Effector CD8-positive, alpha-beta T cell (primary cell): ENCODE data around the gene ELK4.

Source experiments
- DNase-seq: peaks from one replicate; lab custom pipeline; 2025; lab: John Stamatoyannopoulos, UW

ELK4 gene

DNA sequence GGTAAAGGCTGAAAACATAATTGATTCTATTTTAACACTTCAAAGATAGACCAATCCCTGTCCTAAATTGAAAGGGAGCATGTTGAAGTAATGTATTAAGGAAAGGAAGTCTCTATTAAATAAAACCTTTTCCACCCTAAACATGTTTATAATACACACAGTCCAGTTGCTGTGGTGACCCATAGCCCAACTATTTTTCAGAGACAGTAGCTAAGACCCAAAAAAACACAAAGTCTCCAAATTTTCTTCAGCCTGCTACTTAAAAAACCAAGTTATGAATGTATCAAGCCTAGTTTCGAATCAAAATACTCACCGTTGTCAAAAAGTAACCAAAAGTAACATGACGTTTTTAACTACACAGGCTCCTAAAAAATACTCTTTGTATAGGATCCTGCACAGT is 1.6 kb downstream of the ELK4 start:
- DNase-seq: no peak

DNA sequence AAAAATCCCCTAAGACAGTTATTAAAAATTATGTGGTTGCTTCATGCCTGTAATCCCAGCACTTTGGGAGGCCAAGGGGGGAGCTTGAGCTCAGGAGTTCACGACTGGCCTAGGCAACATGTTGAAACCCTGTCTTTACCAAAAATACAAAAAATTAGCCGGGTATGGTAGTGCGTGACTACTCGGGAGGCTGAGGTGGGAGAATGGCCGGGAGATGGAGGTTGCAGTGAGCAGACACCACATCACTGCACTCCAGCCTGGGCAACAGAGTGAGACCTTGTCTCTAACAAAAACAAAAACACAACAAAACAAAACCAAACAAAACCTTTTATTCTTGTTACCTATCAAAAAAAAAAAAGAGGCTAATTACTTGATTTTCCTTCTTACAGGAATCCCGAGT is 2.1 kb downstream of the ELK4 start:
- DNase-seq: no peak

DNA sequence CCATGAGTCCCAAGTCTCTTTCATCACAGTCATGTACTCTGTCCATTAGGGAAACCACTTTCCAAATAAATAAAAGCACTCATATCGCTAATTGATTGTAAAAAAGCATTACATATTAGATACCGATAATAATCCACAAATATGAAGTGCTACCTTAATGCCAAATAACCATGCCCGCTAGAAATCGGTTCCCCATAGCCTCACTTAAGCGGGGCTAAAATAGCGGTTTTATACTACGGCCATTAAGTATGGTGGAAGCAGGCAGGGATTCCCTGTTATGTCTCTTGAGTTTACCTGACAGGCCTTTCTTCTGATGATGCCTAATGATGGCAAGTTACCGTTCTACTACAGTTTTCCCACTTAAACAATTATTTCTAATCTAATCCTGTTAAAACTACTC is 3.9 kb downstream of the ELK4 start:
- no peak for DNase-seq

DNA sequence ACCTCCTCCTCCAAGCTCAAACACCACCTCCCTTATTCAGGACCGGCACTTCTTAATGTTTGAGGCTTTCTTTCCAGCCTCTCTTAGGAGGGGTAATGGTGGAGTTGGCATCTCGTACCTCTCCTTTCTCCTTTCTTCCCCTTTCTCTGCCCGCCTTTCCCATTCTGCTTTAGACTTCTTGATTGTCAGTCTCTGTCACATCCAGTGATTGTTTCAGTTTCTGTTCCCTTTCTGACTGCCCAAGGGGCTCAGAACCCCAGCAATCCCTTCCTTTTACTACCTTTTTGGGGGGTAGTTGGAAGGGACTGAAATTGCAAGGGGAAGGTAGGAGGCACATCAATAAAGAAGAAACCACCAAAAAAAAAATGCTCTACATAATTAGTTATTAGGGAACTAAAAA is 5.6 kb downstream of the ELK4 start:
- DNase-seq: no peak

DNA sequence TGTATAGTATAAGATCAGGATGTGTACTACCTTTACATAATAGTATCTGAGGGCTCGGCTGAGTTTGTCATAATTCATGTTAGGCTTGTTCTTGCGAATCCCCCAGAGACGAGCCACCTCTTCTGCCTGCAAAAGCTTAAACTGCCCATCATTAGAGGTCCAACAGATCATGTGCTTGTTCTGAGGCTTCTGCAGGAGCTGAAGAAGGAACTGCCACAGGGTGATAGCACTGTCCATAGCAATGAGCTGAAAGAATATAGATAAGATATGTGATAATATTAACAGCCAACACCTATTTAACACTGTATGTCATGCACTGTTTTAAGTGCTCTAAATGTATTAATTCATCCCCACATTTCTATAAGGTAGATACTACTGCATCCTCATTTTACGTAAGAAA is 8.2 kb downstream of the ELK4 start:
- DNase-seq: no peak

DNA sequence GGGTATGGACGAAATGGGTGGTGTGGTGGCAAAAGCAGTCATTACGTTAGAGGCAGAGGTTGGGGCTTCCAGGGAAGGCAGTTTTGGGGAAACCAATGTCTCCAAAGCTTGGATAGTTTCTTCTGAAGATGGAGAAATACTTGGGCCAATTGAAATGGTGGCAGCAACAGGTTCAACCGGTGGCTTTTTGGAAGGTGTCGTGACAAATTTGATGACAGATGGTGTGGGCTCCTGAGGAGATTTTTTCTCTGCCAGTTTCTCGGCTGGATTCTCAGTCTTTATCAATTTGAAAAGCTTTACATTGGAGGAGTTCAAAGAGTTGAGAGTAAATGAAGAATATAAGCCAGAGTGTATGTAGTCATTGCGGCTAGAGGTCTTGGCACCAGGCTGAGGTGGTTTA is 11.5 kb downstream of the ELK4 start:
- DNase-seq: no peak

DNA sequence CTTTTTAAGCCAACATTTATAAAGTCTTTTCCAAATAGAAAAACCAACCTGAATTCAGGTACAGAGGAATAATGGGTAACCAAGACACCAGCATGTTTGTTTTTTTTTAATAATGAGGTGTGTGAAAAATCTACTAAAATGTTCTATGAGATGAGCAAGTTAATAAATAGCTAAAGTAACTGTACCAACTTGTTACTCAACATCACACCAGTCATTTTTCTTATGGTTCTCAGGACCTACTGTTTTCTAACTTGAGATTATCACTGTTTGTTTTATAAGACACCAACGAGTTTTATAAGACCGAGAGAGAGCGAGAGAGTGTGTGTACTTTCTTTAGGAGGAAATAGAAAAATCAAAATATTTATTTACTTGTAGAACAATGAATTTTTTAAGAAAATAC is 12.4 kb downstream of the ELK4 start:
- DNase-seq: no peak

DNA sequence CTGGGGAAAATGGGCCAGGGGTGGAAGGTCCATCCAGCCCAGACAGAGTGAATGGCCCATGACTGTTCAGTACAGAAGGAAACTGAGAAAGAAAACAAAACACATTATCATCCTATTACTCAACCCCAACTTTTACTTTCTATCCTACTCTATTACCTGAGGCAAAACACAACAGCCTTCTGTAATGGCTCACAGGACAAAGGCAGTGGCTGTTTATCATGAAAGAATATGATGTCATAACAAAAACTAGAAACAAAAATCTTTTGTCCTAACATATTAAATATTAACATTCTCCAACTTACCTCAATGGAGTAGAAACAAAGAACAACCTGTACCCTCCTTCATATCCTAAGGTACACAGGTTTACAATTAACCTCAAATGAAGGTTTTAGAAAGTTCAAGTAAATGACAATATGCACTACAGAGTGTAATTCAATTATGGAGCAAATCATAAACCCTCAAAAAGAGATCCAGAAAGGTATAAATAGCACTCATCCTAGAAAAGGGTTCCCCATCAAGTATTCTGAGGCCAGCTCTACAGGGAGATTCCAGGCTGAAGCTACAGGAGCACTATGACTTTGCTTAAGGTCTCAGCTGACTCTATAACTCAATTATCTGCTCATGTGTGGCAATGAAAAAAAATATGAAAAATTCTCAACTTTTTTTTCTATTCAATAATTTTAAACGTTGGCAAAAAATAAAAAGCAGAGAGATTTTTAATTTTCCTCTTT is 15.1 kb downstream of the ELK4 start:
- no peak for DNase-seq

DNA sequence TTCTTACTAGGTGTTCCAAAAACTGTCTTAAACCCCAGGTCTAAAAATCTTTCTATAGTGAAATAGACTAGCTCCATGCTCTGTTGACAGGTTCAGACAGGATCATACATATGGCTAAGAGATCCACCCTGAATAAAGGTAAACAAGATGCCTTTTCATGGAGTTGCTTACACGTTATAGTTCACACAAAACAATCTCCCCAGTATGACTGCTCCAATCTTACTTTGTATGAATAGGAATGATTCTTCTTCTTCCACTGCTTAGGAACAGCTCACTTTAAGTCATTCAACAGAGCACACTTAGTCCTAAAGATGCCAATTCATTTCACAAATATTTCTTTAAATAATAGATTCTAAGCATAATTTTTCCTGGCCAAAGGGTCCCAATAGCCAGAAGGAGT is 16.0 kb downstream of the ELK4 start:
- no peak for DNase-seq

DNA sequence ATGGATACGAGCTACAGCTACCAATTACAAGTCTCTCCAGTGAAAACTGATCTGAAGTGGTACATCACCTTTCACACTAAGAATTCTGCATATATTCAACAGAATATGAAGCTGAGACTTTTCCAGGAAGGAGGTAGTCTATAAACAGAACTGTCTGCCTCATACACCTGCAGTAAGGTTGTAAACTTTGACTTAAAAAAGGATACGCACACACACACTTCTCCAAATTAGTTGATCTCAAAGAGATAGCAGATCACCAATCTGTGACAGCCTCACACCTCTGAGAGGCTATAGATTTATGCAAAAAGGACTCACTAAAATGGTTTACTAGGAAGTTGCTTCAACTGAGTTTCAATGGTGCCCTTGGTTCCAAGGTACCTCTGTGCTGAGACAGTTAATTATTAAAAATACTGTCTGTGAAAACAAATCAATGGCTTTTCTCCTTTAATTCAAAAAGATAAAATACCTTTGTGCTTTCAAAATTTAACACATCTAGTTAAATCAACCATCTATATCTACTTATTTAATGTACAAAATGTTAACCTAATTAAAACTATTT is 17.9 kb downstream of the ELK4 start:
- no peak for DNase-seq

DNA sequence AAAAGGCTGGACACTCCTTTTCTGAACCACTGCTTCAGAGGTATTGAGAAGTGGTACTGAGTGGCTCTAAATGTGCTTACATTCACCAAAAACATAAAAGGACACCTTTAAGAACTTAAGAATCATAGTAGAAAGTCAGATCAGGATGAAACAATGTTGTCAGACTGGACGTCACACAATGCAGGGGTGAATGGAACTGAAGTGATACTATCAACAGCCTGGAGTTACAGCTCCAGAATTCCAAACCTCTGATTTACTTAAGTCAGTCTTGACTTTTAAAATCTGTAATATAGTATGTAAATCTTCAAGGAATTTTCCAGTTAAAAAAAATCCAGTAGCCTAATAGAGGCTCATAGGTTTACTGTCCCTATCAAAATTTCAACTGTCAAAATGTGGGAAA is 19.3 kb downstream of the ELK4 start:
- no peak for DNase-seq

DNA sequence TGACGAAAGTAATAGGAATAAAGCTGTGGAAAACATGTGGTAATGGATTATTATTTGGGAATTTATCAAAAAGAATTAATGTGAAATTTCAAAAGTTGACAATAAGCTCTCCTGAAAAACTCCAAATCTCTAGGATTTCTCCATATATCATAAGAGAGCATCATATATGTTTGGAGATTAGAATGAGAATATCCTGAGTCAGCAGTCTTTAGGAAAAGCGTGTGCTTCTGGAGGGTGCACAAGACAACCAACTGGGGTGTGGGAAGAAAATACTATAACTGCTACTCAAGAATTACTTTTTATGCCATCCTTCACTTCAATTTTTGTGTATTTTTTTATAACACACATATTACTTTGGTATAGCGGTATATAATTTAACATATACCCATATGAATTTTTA is 19.7 kb downstream of the ELK4 start:
- DNase-seq: no peak

DNA sequence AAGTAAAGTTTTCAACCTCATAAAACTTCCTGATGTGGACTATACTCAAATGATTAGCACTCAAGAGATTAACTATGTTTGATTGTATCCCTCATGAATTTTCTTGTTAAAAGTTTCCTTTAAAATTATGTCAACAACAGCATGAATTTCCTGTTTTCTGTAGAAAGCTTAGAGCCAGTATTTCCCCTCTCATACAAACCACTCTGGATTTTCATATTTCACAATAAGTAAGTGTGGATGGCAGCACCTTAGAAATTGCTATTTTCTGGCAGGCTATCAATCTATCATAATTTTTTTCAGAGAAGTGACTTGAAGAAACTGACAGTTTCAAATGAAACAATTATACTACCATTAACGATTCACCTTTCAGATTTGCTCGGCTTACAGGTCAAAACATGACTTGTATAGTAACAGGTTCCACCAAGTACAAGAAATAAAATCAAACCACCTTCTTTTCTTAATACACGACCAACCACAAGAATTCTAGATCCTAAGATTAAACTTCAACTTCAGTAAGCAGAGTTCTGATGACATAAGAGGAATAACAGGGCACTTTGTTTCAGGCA is 20.8 kb downstream of the ELK4 start:
- DNase-seq: no peak

DNA sequence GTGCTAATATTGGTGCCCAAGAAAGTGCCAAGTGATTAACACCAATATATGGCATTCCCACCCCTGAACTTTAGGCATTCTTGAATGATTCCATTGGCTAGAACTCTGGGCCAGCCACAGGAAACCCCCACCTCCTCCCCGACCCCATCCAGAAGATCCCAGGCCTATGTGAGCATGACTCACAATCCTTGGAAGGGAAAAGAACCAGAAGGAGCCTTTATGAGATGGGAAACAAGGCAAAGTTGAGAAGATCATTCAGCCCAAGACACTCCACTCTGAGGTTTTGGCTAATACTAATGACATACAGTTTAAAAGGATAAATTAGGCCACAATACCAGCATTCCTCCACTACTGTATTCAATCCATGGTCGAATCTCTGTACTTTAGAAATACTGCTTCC is 21.8 kb downstream of the ELK4 start:
- DNase-seq: no peak

DNA sequence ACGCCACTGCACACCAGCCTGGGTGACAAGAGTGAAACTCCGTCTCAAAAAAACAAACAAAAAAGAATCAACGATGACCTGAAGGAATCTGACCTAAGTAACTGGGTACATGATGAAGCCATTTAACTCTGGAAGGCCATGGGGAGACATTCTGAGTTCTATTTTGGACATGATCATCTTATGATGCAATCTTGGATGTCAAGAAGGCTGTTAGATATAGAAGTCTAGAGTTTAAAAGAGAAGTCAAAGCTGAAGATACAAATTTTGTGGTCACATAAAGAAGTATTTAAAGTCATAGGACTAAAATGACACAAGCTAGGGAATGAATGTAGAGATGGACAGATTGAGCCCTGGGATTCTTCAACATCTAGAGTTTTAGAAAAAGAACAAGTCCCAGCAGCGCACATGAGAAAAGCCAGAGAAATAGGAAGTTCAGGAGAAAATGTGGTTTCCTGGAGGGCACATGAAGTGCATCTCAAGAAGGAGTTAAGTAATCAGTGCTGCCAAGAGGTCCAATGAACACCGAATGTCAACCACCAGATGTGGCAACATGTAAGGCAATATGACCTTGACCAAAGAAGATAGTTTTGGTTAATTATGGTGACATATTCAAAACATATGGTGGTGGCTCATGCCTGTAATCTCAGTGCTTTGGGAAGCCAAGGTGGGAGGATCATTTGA is 26.8 kb downstream of the ELK4 start:
- no peak for DNase-seq

DNA sequence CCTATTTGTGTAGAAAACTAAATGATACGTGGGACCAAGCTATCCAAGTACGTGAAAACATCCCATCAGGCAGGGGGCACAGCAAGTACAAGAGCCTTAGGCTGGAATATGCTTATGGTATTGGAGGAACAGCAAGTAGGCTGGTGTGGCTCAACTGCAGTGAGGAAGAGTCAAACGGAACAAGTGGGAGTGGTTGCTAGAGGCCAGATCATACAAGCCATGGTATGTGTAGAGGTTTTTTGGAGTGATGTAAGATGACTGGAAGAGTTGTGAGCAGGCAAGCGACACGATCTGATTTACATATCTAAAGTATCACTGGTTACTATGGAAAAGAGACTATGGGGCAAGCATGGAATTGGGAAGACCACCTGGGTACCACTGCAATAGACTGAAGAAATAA is 27.8 kb downstream of the ELK4 start:
- no peak for DNase-seq

DNA sequence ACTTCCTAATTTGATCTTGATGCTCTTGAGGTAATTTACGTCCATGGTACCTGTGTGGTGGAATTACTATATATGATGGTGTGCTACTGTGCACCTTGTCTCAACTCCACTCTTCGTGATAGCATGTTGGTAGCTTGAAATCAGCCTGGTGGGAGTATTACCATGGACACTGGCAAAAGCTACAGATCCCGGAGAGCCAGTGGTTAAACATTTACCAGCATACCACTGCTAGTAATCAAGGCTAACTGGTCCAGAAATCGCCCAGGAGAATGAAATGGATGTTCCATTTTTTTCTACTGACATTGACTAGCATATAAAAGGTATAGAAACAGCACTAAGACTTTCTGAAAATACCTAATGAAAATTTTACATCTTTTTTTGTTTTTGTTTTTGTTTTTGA is 30.6 kb downstream of the ELK4 start:
- DNase-seq: no peak

DNA sequence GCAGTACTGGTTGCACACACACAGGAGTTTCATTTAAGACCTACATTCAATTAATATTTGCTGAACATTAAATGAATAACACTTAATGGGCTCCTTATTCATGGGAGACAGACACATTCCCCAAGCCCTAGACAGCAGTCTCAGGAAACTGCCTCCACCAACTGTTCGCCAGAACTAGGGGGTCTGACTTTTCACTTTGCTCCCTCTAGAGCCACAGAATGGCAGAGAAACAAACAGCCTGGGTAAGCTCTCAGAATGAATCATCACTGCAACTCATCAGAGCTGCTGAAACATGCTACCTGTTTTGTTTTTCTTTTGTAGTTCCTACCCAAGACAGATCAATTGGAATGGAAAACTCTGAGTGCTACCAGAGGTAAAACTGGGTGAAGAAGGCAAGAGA is 31.7 kb downstream of the ELK4 start:
- DNase-seq: no peak

DNA sequence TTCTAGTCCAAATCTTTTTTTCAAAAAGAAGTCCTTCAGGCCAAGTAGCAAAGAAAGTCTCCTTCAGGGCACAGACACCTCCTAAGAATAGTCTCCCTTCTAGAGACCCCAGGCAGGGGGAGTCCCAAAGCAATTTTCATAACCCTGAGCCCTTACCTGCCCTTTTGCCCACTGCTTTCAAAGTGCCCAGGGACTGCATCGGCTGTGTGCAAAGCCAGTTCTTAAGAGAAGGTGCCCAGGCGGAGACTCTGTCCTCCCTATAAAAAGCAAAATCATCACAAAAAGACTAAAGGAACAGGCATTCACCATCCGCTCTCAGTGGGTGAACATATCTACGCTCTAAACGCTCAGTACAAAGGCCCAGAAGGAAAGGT is 32.2 kb downstream of the ELK4 start:
- no peak for DNase-seq

DNA sequence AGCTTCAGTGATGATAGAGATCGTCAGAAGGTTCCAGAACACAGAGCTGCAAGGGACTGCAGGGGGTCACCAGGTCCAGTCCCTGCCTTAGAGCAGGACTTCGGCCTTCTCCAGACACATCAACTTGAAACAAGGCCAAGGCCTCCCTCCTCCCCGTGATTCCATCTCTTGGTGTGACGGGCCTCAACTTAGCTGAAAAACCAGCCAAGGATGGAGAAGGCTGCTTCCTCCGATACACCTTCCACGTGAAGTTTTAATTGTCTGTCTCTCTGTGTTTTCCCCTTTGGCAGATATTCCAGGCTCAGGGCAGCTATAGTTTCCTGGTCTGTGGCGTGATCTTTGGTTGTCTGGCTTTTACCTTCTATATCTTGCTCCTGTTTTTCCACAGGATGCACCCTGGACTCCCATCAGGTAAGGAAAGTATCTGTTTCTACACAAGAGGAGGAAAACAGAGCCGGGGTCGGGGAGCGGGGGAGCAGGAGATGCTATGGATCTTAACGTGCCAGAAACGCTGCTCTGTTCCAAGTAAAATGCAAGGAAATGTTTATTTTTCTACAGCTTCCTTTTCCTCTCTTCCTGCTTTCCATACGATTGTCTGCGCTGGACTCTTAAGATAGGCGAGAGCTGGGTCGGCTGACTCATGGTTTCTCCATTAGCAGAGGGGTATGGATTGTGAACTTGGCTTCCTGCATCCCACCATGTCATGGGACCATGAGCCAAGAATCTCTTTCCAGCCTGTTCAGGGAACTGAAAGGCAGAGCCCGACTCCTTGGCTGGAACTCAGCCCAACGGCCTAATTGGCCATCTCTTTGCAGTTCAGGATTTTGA is 32.8 kb downstream of the ELK4 start:
- no peak for DNase-seq

DNA sequence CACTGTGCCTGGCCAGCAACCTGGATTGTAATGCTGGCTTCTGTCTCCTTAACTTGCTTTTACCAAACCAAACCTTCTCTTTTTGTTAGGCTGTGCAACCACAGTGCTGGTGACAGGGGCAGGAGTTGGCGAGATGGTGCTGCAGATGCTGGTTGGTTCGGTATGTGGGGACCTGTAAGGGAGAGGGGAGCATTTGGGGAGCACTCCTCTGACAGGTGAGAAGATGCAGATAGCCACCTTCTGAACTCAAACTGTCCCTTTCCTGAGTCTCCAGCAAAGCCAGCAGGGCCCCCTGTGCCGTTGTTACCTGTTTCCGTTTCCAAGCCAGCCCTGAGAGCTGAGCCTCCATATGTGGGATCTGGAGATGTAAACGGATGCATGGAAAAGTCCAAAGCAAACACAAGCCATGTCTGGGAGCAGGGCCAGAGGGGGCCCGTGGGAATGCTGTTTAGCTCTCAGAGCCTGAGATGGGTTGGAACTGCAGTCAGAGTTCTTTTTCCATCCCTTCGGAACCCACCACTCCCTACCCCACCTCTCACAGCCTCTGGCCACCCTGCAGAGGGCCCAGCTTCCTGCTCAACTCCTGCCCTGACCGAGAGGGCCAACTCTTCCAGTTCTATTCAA is 34.0 kb downstream of the ELK4 start:
- DNase-seq: no peak

DNA sequence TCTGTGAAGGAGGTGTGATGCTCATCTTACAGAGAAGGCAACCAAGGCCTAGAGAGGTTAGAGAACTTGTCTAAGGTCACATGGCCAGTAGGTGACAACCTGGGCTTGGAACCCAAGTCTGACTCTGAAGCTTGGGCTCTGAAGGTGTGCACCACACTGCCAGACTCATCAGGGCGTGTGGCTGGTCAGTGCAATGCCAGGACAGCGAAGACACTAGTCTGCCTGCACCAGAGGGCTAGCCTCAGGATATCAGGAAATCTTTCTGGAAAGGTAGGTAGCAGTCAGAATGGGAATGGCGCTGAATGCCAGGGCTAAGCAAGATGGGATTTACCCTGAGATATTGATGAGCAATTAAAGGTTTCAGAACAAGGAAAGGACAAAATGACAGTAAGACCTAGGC is 34.9 kb downstream of the ELK4 start:
- DNase-seq: no peak
